Measurements from ENCODE around the gene PM20D2.

DNA sequence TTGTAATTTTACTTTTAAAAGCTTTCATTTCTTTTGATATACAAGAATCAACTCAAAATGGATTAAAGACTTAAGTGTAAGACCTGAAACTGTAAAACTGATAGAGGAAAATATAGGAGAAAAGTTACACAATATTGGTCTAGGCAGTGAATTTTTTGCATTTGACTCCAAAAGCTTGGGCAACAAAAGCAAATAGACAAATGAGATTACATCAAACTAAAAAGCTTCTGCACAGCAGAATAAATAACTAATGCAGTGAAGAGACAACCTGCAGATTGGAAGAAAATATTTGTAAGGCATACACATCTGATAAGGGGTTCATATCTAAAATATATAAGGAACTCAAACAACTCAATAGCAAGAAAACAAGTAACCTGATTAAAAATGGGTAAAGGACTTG, 68.3 kb downstream of the PM20D2 start:
- TF ChIP-seq, protein P1, sequence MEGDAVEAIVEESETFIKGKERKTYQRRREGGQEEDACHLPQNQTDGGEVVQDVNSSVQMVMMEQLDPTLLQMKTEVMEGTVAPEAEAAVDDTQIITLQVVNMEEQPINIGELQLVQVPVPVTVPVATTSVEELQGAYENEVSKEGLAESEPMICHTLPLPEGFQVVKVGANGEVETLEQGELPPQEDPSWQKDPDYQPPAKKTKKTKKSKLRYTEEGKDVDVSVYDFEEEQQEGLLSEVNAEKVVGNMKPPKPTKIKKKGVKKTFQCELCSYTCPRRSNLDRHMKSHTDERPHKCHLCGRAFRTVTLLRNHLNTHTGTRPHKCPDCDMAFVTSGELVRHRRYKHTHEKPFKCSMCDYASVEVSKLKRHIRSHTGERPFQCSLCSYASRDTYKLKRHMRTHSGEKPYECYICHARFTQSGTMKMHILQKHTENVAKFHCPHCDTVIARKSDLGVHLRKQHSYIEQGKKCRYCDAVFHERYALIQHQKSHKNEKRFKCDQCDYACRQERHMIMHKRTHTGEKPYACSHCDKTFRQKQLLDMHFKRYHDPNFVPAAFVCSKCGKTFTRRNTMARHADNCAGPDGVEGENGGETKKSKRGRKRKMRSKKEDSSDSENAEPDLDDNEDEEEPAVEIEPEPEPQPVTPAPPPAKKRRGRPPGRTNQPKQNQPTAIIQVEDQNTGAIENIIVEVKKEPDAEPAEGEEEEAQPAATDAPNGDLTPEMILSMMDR (conservative IDR thresholded peaks at IDR 0.05; ENCODE audit: low read length), result no peak
- TF ChIP-seq EZH2phosphoT487 (IDR thresholded peaks at IDR 0.05; ENCODE audit: borderline replicate concordance), result no peak
